Hippocampal formation (tissue), 2 donors: ENCODE data around the gene WARS2.
A peak's percentile ranks its signal among the peaks of the same experiment; 100 is the strongest.

Experiments
- DNase-seq, 2 donors: peaks; one replicate each; lab custom pipeline; 2025; lab: John Stamatoyannopoulos, UW

The WARS2 gene

DNA sequence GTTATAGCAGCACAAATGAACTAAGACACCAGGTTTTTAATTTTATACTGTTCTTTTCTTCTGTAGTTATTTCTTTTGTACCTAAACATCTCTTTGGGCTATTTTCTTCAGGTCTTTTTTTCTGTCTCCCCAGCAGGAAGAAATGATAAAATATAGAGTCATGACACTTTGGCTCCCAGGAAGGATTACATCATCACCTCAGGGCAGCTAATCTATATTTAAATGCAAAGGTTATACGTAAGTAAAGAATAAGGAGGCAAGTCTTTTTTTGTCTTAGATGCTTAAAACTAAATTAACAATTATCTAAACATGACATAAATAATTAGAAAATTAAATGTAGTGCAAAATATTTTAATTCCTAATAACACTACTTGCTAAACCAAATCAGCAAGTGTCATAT lies 57.0 kb downstream of the WARS2 start:
- no peak for DNase-seq

DNA sequence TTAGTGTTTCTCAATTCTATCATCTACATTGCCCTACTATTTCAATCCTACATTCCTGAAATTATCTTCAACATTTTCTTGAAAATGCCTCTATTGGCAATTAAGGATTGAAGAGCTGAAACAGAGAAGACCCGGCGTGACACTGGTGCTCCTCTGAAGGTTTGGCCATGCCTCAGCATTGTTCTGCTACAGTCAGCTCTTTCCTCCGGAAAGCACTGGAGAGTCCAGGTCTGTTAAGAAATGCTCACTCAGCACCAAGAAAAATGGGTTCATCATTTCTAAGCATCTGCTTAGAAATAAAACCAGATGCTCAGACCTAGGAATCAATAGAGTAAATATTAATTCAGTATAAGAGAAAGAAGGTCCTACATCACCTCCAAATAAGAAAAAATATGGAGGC lies 58.8 kb downstream of the WARS2 start:
- DNase-seq = no peak

DNA sequence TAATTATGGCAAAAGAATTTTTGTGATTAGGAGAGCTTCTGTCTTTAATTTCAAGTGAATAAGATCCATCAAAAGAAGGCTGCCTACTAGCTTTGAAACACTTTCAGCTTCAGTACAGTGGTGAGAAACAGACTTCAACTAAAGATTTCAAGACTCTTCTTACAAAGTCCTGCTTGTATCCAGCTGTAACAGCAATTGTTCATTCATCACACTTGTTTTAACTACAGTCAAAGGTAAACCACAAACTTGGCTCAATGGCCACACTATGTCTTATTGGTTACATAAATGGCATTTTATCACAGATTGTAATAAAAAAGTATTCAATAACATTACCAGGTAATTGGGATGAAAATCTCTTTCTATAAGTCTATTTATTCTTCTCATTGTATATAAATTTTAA lies 59.2 kb downstream of the WARS2 start:
- no peak for DNase-seq

DNA sequence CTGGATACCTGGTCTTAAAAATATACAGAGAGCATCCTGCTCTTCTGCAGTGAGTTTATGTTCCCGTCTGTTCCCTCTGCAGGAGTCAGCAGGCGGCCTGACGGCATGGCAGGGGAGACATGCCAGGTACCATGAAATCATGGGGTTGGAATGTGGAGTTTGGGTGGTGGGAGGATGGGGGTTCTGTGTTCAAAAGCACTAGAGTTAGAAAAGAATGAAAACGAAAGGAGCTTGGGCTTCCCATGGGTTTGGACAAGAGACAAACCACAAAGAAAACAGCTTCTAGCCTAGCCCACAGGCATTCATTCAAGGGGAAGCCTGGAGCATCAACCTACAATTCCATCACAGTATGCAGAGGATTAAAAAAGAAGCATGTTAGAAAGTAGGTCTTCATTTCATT lies 59.9 kb downstream of the WARS2 start:
- DNase-seq = no peak

DNA sequence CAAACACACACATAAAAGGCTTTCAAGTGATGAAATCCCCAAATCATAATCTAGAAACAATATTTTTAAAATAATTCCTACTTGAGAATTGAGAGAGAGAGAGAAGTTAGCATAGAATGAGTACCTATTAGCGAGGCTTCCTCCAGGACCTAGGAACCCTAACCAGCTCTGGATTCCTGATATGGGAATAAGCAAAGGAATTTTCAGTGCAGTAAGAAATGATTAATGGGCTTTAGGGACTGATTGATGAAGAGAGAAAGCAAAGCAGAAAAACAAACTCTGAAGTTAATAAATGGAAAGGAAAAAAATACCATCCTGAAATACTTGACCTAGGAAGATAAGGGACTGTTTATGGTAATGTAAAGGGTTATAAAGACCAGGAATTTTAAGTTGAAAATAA lies 60.6 kb downstream of the WARS2 start:
- DNase-seq = no peak

DNA sequence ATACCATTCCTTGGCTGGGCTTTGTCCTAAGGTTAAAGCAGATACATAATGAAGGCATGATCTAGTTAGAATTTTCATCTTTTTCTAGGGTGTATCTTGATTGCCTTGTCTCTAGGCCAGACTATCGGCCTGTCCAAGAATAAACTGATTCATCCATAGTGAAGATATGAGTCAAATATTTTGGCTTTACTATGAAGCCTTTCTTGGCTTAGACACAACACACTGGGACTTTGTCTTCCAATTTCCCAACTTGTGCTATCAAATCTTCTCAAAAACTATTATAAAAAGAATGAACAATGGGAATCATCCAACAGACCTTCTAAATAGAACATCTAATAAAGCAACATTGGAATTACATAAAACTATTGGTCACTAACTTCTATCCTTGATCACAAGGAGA lies 64.8 kb downstream of the WARS2 start:
- no peak for DNase-seq

DNA sequence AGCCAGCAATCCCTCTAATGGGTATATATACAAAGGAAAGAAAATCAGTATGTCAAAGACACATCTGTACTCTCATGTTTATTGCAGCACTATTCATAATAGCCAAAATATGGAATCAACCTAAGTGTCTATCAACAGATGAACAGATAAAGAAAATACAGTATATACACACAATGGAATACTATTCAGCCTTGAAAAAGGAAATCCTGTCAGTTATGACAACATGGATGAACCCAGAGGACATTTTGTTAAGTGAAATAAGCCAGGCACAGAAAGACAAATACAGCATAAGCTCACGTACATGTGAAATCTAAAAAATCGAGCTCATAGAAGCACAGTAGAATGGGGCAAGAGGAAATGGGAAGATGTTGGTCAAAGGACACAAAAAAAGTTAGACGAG lies 69.1 kb downstream of the WARS2 start:
- no peak for DNase-seq

DNA sequence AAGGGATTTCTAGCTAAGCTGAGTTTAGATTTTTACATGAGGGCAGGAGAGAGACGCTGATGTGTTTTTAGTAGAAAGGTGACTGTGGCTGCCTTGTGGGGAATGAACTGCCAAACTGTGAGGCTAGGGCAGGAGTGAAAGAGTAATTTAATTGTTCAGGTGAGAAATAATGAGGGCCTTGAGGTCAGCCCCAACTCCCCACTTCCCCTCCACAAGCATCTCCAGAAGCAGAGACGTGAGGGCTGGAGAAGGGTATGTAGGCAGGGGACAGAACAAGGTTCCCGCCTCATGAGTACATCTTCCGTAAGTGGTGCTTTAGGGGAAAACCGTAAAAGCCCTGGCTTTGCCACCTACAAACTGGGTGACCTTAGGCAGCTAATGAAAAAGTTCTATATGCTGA lies 70.8 kb downstream of the WARS2 start:
- DNase-seq = no peak

DNA sequence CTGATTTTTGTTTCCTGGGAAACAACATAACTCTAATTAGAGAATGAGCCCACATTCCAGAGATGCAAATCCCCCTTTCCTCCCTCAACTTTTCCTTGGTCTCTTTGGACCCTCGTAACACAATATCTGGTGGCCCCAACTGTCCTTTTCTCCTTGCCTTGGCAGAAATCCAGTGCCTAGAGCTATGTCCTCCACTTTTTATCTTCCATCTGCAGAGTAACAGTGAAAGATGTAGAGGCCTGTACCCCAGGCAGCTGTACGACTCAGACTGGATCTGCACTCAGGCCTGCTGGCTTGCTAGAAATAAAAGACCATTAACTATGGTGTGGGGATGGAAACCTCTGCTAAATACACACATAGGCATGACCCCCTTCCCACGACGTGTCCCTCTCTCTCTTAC lies 72.0 kb downstream of the WARS2 start:
- DNase-seq = no peak

DNA sequence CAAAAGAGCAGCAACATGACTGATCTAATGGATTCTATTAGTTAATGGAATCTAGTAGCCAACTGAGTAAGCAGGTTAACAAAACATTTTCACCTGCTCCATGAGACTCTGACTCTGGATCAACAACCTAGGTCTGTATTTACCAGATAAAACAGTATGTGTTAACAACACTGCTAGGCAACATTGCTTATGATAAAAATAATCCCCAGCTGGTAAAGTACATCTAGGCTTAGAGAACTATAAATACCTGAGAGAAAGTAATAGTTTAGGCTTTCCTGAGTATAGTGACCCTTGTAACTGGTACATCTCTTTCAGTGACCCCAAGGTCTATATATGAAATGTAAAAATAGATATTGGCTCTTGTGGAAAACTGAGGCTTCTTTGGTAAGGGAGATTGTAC lies 78.8 kb downstream of the WARS2 start:
- no peak for DNase-seq

DNA sequence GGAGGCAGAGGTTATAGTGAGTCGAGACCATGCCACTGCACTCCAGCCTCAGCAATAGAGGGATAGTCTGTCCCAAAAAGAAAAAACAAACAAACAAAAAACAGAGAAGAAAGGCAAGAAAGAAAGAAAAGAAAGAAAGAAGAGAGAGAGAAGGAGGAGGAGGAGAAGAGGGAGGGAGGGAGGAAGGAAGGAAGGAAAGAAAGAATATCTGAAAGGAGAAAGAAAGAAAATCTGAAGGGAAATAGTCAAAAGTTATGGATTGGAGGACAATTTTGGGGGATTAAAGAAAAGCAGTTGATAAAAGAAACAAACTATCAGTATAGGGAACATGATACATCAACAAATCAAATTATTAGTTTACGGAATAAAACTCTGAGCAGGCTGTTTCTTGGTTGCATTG lies 84.9 kb downstream of the WARS2 start:
- no peak for DNase-seq

DNA sequence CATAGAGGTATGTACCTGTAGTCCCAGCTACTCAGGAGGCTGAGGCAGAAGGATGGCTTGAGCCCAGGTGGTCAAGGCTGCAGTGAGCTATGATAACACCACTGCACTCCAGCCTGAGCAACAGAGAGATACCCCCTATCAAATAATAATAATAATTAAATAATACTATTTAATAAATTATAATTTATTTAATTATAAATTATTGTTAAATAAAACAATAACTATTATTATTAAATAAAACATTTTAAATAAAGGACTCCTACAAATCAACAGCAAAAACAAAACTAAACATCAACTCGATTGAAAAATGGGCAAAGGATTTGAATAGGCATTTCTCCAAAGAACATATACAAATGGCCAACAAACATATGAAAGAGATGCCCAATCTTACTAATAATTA lies 86.5 kb downstream of the WARS2 start:
- DNase-seq = no peak

DNA sequence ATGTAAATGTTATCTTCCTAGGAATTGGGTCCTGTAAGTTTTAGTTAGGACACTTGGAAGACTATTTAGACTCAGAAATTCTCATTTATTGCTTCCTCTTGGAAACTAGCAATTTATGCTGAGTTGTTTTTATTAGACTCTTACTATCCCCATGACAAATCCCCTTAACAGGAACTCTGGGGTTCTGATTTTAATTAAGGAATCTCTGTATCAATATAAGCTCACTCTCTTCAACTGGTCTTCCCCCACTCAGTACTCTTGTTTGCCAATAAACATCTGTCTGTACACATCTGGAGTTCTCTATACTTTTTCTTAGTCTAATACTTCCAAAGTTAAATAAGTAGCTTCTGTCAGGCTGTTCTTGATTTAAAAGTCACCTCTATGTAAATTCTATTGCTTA lies 88.2 kb downstream of the WARS2 start:
- DNase-seq = no peak

DNA sequence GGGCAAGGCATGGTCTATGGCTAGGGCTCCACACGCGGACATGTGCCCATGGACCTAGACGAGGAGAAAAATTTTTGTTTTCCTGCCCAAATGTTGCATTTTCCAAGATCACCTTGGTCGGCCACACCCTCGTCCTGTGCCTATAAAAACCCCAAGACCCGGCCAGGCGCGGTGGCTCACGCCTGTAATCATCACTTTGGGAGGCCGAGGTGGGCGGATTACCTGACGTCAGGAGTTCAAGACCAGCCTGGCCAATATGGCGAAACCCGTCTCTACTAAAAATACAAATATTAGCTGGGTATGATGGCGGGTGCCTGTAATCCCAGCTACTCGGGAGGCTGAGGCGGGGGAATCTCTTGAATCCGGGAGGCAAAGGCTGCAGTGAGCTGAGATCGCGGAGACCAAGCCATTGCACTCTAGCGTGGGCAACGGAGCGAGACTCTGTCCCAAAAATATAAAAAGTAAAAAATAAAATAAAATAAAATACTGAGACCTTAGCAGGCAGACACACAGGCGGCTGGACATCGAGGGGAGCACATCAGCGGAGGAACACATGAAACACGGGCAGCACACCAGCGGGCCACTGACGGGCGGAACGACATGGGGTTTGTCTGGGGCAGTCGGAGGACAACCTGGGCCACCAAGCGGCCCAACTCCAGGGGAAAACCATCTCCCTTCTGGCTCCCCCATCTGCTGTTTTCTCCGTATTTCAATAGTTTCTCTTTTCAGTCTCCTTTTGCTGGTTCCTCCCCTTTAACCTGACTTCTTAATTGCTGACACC lies 91.6 kb downstream of the WARS2 start:
- no peak for DNase-seq

DNA sequence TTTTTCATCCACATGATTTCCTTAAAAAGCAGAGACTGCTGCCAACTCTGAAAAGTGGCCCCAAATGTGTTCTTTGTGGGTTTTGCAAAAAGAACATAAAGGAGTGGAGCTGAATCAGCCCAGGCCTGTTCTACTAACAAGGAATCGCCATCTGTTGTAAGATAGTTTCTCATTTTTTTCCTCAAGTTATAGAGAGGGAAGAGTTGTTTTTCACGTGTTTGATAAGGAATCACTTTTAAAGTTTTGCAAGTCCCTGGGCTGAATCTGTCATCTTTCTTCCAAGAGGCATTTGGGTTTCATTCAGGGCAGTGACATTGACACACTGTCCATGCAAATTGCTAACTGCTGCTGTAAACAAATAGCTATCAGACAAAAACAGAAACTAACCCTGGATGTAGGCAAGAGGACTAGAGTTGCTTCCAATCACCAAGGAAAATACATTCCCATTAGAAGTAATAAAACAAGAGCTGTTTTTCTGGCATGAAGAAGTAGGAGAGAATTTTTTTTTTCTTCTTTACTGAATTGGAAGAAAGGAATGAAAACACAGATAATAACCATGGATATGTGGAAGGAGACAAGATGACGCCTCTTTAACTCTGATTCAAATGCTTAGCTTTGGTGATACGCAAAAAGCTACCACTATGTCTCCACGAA lies 93.5 kb downstream of the WARS2 start:
- peak in 1 of 2 donors; percentile 11 for DNase-seq

DNA sequence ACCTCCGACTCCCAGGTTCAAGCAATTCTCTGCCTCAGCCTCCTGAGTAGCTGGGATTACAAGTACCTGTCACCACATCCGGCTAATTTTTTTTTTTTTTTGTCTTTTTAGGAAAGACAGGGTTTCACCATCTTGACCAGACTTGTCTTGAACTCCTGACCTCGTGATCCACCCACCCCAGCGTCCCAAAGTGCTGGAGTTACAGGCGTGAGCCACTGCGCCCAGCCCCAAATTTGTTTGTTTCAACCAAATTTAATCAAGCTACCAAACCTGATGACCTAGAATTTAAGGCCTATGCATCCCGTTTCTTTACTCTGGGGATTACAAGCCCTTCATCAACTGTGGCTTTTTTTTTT lies 94.0 kb downstream of the WARS2 start:
- no peak for DNase-seq

DNA sequence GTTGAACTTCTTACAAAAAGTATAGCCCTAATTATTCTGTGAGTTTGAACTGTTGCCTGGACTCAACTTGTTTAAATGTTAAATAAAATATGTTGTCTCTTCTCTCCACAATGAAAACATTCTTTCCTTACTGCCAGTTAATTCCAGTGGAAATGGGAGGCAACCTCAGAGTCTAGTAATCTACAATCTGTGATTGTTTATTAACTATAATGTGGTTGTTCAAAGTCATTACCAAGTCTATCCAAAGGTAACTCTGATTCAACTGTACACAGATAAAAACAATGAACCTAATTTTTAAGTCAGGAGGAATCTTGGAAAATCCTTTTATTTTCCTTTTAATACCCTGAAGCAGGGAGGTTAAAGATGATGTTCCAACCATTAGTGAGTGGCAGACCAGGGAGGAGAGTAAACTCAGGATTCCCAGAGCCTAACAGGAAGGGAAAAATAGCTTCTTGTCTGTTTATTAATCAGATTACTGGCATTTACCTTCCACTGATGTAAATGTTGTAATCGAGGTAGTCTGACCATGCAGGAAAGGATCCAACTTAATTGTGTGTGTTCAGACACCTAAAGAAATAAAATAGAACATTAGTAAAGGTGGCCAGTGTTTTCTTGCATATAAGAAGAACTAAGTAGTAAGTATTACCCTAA lies 95.2 kb downstream of the WARS2 start:
- DNase-seq = no peak

DNA sequence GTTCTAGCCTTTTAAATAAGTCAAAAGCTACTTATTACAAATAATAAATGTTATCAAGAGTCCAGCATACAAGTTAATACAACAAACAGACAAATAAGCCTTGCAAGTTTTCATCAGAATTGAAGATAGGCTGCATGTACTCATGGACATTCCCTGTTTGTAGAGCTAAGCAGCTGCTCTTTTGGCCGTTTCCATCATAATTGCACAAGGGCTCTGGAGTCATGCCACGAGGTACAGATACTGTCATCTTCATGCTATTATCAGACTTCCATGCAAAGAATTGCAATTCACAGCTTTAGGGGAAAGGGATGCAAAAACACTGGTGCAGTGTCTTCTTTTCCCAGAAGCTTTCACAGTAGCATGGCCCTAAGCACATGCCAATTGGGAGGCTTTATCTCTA lies 99.5 kb downstream of the WARS2 start:
- no peak for DNase-seq

DNA sequence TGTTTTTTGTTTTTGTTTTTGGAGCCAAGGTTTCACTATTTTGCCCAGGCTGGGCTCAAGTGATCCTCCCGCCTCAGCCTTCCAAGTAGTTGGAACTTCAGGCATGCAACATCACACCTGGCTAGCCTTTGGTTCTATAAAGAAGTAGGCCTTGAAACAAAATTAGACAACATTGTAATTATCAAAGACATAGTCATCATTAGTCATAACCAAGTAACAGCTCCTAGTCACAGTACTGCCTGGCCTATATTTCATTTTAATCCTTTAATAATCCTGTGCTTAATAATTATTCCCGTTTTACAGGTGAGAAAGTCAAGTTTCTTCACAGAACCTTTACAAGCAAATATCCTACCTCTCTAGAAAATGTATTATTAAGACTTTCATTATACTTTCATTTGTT lies 100.0 kb downstream of the WARS2 start:
- DNase-seq = no peak

DNA sequence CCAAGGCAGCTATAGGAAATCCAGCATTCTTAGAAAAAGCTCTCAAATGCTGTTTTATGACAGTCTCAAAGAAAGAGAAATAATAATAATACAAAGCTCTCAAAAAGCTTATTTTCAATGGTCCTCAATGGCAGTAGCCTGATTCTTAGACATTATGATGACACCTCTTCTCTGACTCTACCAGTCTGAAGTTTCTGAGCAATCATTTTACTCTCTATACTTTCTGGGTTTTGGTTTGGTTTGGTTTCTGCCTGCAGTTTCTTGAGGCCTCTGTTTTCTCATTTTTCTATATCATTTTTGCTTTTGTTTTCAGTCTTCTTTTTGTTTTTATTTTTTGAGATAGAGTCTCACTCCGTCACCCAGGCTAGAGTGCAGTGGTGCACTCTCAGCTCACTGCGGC lies 102.1 kb downstream of the WARS2 start:
- DNase-seq = no peak

DNA sequence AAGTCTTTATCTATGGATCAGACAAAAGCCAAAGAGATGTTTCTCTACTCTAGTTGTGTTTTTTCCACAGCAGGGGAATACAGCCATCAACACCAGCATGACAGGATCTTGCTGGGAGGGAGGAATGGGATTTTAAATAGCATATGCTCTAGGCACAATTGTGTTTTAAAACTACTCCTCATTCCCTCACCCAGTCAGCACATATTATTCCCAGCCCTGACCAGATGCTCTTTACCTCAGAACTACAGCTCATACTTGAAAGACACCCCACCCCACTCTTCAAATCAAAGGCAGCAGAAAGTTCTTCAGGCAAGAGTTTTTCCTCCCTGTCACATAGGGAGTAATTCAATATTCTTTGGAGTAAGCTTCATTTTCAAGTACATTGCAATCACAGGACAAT lies 106.1 kb downstream of the WARS2 start:
- no peak for DNase-seq

DNA sequence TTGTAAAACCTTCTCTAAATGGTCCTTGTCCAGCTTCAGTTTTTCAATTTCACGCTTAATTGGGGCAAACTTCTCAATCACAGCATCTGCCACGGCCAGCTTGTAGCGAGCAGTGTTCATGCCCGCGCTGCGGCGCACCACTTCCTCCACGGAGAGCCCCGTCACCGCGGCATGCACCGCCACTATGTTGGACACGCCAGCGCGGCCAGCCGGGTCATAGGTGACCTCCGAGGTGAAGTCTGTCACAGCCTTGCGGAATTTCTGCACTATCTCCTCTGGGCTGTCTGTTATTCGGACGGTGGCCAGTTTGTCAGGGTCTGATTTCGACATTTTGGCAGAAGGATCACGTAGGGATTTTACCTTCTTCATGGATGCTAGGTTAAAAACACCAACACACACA lies 107.5 kb downstream of the WARS2 start:
- no peak for DNase-seq

DNA sequence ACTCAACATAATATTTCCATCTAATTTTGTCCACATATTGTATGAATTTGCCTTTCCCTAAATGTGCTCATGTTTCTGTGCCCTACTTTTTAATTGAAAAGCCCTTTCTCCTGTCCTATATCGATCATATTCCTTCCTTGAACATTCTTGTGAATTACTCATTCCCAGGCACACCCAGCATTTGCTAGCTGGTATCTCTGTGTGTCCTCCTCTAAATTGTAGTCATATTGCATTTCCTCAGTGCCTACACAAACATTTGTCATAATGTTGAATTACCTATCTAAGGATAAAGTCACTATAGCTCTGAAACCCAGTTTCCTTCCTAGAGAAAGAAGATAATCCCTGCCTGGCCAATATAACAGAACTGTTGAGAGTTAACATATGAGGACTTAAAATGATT lies 112.7 kb downstream of the WARS2 start:
- no peak for DNase-seq

DNA sequence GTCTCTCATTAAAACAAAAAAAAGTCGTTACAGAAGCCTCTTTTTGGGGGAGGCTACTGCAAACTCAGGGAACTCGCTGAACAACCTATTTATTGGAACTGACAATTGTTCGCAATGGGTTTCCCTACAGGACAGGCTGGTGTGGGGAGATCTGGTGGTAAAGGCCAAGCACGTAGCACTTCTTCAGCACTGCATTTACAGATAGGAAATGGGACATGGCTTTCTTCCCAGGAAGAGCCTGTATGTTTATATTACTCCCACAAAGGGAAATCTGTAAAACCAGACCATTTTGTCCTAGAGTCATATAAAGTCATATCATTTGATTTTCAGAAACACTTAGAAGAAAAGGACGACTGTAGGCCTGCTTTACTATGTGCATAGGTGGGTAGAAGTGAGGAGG lies 113.5 kb downstream of the WARS2 start:
- DNase-seq = no peak
